ENCODE results near the gene PRRG2. TPM values are rescaled to one million over a fixed set of nuclear protein-coding genes. Genes with fewer than 3 reads are reported as not detected.

Gene PRRG2
- total and polyA plus RNA-seq, 10 of the 15 experiments (the other 5 are each of a cell fraction or from before 2014, with no cell fraction given), result 0.09 to 2.1 (median 0.86) TPM

DNA sequence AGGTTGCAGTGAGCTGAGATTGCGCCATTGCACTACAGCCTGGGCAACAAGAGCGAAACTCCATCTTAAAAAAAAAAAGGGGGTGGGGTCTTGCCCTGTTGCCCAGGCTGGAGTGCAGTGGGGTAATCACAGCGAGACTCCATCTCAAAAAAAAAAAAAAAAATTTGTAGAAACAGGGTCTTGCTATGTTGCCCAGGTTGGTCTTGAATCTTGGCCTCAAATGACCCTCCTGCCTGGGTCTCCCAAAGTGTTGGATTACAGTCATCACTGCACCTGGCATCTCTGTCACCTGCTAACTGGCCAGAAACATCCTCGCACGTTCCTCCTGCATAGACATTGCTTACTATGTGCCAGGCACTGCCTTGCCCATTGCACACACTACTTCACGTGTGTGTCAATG lies 39.2 kb upstream of the PRRG2 start:
- FAIRE-seq (no peak), ATAC-seq (no peak), DNase-seq (ENCODE audit: low read depth, low spot score) (no peak)
- Histone ChIP-seq H2AFZ (ENCODE audit: control insufficient read depth, low read depth, low read length) (no peak overlapping the region), H4K20me1 (ENCODE audit: control insufficient read depth, insufficient read depth) (no peaks in the 10 kb centered on the region), H3K4me2 (ENCODE audit: control insufficient read depth, insufficient read depth) (no peak overlapping the region), H3K9me3 (replicated peaks; ENCODE audit: control insufficient read depth, insufficient read depth, low read length) (no peaks in the 10 kb centered on the region), H3K9ac (ENCODE audit: control insufficient read depth, insufficient read depth, low read length) (no peak overlapping the region), H3K4me1 (ENCODE audit: control insufficient read depth, insufficient read depth, low read length) (no peaks in the 10 kb centered on the region; the same call in 1 of the 2 replicates), H3K27ac (ENCODE audit: control insufficient read depth, insufficient read depth) (no peak overlapping the region), H3K27me3 (replicated peaks in 1 of 2; ENCODE audit: control insufficient read depth in 2 of 2, insufficient read depth in 2 of 2, low read length in 1 of 2) (no peaks in the 10 kb centered on the region), H3K36me3 (ENCODE audit: control insufficient read depth in 2 of 2, insufficient read depth in 2 of 2, low read length in 1 of 2) (no peaks in the 10 kb centered on the region), H3K4me3 (no peak overlapping the region), H3K79me2 (ENCODE audit: control insufficient read depth, insufficient read depth, low read length) (no peaks in the 10 kb centered on the region)
- ChIA-PET RAD21 (ENCODE audit: unreplicated experiment) (no interaction called here), POLR2A (no interaction called here), CTCF (interaction anchor here (1.4 kb wide), 1 partner anchor 34 kb away, joined by 3 read pairs; no protein-coding TSS in a partner anchor), SMC1A (ENCODE audit: uncharacterized antibody, unreplicated experiment) (no interaction called here)
- no TSS peak for BruUV-seq (replicated peaks)
- in situ Hi-C loops (cut with MboI) (loop anchor here (5.0 kb wide), 1 partner anchor 35 kb away; no protein-coding TSS in a partner anchor), intact Hi-C loops (cut with micrococcal nuclease; ENCODE audit: unreplicated experiment) (no loop called here)
- WGBS (ENCODE audit: insufficient coverage, insufficient replicate concordance, low lambda C conversion rate, missing lambda C conversion rate), result 55% methylated on average over 6 of the region's 6 CpGs
- TF ChIP-seq RAD21 (IDR thresholded peaks at IDR 0.05; ENCODE audit: insufficient read depth, low read depth, low read length) (no peak), ZNF207 (IDR thresholded peaks at IDR 0.05; ENCODE audit: borderline replicate concordance) (no peak), CBFB (IDR thresholded peaks at IDR 0.05; ENCODE audit: low read depth) (no peak), ZZZ3 (IDR thresholded peaks at IDR 0.05; ENCODE audit: control insufficient read depth, insufficient read length, low read depth) (no peak), SMAD1 (IDR thresholded peaks at IDR 0.05; ENCODE audit: low read depth, partially characterized antibody) (no peak), HDAC6 (IDR thresholded peaks at IDR 0.05; ENCODE audit: unreplicated experiment) (no peak), SUPT20H (IDR thresholded peaks at IDR 0.05; ENCODE audit: borderline replicate concordance, control insufficient read depth, low read depth, low read length) (no peak)
- TF ChIP-seq, protein P1, sequence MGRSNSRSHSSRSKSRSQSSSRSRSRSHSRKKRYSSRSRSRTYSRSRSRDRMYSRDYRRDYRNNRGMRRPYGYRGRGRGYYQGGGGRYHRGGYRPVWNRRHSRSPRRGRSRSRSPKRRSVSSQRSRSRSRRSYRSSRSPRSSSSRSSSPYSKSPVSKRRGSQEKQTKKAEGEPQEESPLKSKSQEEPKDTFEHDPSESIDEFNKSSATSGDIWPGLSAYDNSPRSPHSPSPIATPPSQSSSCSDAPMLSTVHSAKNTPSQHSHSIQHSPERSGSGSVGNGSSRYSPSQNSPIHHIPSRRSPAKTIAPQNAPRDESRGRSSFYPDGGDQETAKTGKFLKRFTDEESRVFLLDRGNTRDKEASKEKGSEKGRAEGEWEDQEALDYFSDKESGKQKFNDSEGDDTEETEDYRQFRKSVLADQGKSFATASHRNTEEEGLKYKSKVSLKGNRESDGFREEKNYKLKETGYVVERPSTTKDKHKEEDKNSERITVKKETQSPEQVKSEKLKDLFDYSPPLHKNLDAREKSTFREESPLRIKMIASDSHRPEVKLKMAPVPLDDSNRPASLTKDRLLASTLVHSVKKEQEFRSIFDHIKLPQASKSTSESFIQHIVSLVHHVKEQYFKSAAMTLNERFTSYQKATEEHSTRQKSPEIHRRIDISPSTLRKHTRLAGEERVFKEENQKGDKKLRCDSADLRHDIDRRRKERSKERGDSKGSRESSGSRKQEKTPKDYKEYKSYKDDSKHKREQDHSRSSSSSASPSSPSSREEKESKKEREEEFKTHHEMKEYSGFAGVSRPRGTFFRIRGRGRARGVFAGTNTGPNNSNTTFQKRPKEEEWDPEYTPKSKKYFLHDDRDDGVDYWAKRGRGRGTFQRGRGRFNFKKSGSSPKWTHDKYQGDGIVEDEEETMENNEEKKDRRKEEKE (IDR thresholded peaks at IDR 0.05), result no peak
- TF ChIP-seq, protein P2, sequence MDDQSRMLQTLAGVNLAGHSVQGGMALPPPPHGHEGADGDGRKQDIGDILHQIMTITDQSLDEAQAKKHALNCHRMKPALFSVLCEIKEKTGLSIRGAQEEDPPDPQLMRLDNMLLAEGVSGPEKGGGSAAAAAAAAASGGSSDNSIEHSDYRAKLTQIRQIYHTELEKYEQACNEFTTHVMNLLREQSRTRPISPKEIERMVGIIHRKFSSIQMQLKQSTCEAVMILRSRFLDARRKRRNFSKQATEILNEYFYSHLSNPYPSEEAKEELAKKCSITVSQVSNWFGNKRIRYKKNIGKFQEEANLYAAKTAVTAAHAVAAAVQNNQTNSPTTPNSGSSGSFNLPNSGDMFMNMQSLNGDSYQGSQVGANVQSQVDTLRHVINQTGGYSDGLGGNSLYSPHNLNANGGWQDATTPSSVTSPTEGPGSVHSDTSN (IDR thresholded peaks at IDR 0.05; ENCODE audit: insufficient replicate concordance, low read depth, low read length), result peak; percentile 35
- TF ChIP-seq, protein P3, sequence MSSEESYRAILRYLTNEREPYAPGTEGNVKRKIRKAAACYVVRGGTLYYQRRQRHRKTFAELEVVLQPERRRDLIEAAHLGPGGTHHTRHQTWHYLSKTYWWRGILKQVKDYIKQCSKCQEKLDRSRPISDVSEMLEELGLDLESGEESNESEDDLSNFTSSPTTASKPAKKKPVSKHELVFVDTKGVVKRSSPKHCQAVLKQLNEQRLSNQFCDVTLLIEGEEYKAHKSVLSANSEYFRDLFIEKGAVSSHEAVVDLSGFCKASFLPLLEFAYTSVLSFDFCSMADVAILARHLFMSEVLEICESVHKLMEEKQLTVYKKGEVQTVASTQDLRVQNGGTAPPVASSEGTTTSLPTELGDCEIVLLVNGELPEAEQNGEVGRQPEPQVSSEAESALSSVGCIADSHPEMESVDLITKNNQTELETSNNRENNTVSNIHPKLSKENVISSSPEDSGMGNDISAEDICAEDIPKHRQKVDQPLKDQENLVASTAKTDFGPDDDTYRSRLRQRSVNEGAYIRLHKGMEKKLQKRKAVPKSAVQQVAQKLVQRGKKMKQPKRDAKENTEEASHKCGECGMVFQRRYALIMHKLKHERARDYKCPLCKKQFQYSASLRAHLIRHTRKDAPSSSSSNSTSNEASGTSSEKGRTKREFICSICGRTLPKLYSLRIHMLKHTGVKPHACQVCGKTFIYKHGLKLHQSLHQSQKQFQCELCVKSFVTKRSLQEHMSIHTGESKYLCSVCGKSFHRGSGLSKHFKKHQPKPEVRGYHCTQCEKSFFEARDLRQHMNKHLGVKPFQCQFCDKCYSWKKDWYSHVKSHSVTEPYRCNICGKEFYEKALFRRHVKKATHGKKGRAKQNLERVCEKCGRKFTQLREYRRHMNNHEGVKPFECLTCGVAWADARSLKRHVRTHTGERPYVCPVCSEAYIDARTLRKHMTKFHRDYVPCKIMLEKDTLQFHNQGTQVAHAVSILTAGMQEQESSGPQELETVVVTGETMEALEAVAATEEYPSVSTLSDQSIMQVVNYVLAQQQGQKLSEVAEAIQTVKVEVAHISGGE (CRISPR knock-in tag; IDR thresholded peaks at IDR 0.05), result no peak
- TF ChIP-seq, protein P4, sequence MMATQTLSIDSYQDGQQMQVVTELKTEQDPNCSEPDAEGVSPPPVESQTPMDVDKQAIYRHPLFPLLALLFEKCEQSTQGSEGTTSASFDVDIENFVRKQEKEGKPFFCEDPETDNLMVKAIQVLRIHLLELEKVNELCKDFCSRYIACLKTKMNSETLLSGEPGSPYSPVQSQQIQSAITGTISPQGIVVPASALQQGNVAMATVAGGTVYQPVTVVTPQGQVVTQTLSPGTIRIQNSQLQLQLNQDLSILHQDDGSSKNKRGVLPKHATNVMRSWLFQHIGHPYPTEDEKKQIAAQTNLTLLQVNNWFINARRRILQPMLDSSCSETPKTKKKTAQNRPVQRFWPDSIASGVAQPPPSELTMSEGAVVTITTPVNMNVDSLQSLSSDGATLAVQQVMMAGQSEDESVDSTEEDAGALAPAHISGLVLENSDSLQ (IDR thresholded peaks at IDR 0.05), result 0 out of 2 replicates have a peak, but pooled peaks have one; percentile 24
- TF ChIP-seq, protein P5, sequence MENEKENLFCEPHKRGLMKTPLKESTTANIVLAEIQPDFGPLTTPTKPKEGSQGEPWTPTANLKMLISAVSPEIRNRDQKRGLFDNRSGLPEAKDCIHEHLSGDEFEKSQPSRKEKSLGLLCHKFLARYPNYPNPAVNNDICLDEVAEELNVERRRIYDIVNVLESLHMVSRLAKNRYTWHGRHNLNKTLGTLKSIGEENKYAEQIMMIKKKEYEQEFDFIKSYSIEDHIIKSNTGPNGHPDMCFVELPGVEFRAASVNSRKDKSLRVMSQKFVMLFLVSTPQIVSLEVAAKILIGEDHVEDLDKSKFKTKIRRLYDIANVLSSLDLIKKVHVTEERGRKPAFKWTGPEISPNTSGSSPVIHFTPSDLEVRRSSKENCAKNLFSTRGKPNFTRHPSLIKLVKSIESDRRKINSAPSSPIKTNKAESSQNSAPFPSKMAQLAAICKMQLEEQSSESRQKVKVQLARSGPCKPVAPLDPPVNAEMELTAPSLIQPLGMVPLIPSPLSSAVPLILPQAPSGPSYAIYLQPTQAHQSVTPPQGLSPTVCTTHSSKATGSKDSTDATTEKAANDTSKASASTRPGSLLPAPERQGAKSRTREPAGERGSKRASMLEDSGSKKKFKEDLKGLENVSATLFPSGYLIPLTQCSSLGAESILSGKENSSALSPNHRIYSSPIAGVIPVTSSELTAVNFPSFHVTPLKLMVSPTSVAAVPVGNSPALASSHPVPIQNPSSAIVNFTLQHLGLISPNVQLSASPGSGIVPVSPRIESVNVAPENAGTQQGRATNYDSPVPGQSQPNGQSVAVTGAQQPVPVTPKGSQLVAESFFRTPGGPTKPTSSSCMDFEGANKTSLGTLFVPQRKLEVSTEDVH (IDR thresholded peaks at IDR 0.05; ENCODE audit: low read depth, partially characterized antibody), result no peak
